Naive thymus-derived CD4-positive, alpha-beta T cell (primary cell): Measurements from ENCODE around the gene SMC1A. TPM values are rescaled to one million over a fixed set of nuclear protein-coding genes. Genes with fewer than 3 reads are reported as not detected.
"Not testable (repeated sequence)": the region's sequence is repeated elsewhere in the genome, so short reads cannot be mapped to it uniquely, and the experiment has no call there.

ENCODE experiments used
- ATAC-seq: fragments of 150-1000 bp; cut with Tn5 transposase; 2 replicates; pipeline ENCODE4 v1.10.0; 2021; ENCODE audit warnings: mild to moderate bottlenecking, moderate library complexity
- CTCF ChIA-PET: fragments of 350-600 bp; sonication (Branson Sonifier 250); formaldehyde crosslinking; loops from one replicate; lab custom pipeline; 2021; ENCODE audit warnings: antibody characterized with exemption; lab: Charles Lee
- POLR2A ChIA-PET: fragments of 350-600 bp; sonication (Branson Sonifier 250); formaldehyde crosslinking; loops from one replicate; lab custom pipeline; 2021; ENCODE audit warnings: antibody characterized with exemption, inconsistent platforms; lab: Charles Lee
- DNase-seq, 9 donors: peaks; one replicate each; pipeline versions ENCODE4 v3.0.0 to v3.0.0-alpha.2; 2020 to 2022; ENCODE audit warnings: mixed read lengths in 1 of 9
- H3K27ac ChIP-seq: one replicate; pipeline ENCODE4 v1.7.0; 2013; ENCODE audit warnings: mild to moderate bottlenecking, low read depth, low read length, moderate library complexity
- H3K27me3 ChIP-seq, 2 donors: one replicate each; pipeline ENCODE4 v1.7.0; 2013; ENCODE audit warnings: low read length in 2 of 2, mild to moderate bottlenecking in 2 of 2, moderate library complexity in 2 of 2; ENCODE audit not compliant: control insufficient read depth in 2 of 2, insufficient read depth in 2 of 2
- H3K36me3 ChIP-seq, 3 experiments: 1 replicate in 2 of 3; 2 replicates in 1 of 3; pipeline ENCODE4 v1.7.0; 2013; ENCODE audit warnings: low read length in 3 of 3, mild to moderate bottlenecking in 3 of 3, moderate library complexity in 1 of 3; ENCODE audit not compliant: insufficient read depth in 3 of 3, control insufficient read depth in 2 of 3
- H3K4me1 ChIP-seq, 2 donors: one replicate each; pipeline ENCODE4 v1.7.0; 2013; ENCODE audit warnings: low read length in 2 of 2, mild to moderate bottlenecking in 2 of 2, moderate library complexity in 1 of 2; ENCODE audit not compliant: control insufficient read depth in 2 of 2, insufficient read depth in 2 of 2
- H3K4me3 ChIP-seq: 2 replicates; pipeline ENCODE4 v1.7.0; 2013; ENCODE audit warnings: mild to moderate bottlenecking, low read length
- H3K9me3 ChIP-seq, 3 experiments: 1 replicate in 2 of 3; 2 replicates in 1 of 3; pipeline ENCODE4 v1.7.0; 2013; ENCODE audit warnings: low read length in 3 of 3; ENCODE audit not compliant: control insufficient read depth in 2 of 3
- H3K27ac Mint-ChIP-seq, 9 donors: one replicate each; pipeline ENCODE4 v1.8.0; 2020 to 2022; ENCODE audit warnings: mixed read lengths in 9 of 9, mild to moderate bottlenecking in 8 of 9, moderate library complexity in 5 of 9, inconsistent platforms in 2 of 9
- H3K27me3 Mint-ChIP-seq, 5 donors: one replicate each; pipeline ENCODE4 v1.8.0; 2021 to 2022; ENCODE audit warnings: mixed read lengths in 5 of 5, mild to moderate bottlenecking in 1 of 5
- H3K36me3 Mint-ChIP-seq, 5 donors: one replicate each; pipeline ENCODE4 v1.8.0; 2020 to 2022; ENCODE audit warnings: mixed read lengths in 5 of 5, mild to moderate bottlenecking in 3 of 5, inconsistent platforms in 1 of 5
- H3K4me1 Mint-ChIP-seq, 7 donors: one replicate each; pipeline ENCODE4 v1.8.0; 2020 to 2022; ENCODE audit warnings: mixed read lengths in 7 of 7, mild to moderate bottlenecking in 3 of 7, inconsistent platforms in 1 of 7
- H3K4me3 Mint-ChIP-seq, 10 donors: one replicate each; pipeline ENCODE4 v1.8.0; 2020 to 2022; ENCODE audit warnings: mild to moderate bottlenecking in 10 of 10, mixed read lengths in 10 of 10, moderate library complexity in 6 of 10, inconsistent platforms in 2 of 10
- H3K9me3 Mint-ChIP-seq, 11 donors: one replicate each; pipeline ENCODE4 v1.8.0; 2020 to 2022; ENCODE audit warnings: mixed read lengths in 11 of 11, mild to moderate bottlenecking in 4 of 11, inconsistent platforms in 1 of 11, moderate library complexity in 1 of 11
- intact Hi-C, 2 donors: fragments of 100-400 bp; cut with micrococcal nuclease; formaldehyde crosslinking; loops; one replicate each; pipeline ENCODE4 v1.15.1; 2023
- polyA plus RNA-seq, 2 donors: library from polyadenylated mRNA; unstranded; fragments of 300-500 nt; fragmentation: Illumina TruSeq; gene quantifications; one replicate each; pipeline ENCODE4 v1.2.3, GENCODE V29; 2021
- total RNA-seq, 6 experiments: library from RNA in 5 of 6; stranded (reverse) in 5 of 6; gene quantifications; 1 replicate in 5 of 6; 2 replicates in 1 of 6; pipeline ENCODE4 v1.2.3 and lab custom pipeline; 2021 to 2026

The SMC1A gene
- total RNA-seq = 100 to 1,000 TPM in 1 of 5 experiments, 10 to 100 TPM in 4; 53.0 to 108 (median 67.7) TPM
- polyA plus RNA-seq = 10 to 100 TPM; 55.1 to 84.9 TPM
- total RNA-seq (lab: John Stamatoyannopoulos, UW) = 146 reads per million, percentile 90 among the genes with 10 or more reads in this experiment

GRCh38 chrX:53422086-53422860, at the start of gene SMC1A:
TSS of gene SMC1A (minus strand) at chrX:53422654. CDS start at chrX:53422600, 54 bp downstream.
- intact Hi-C loops = loop anchor here (1.0 to 5.0 kb wide), 10 partner anchors 12 to 1385 kb away; partner anchors contain the start of genes FAM120C (in 2 of the 2), HSD17B10 (in 2 of the 2), KDM5C (in 2 of the 2) and PHF8 (in 2 of the 2)
- ChIA-PET CTCF (interaction anchor here (0.9 to 2.2 kb wide), 2 partner anchors 11 to 14 kb away, joined by 3 to 10 read pairs; no protein-coding TSS in a partner anchor), POLR2A (interaction anchor here (0.5 to 2.4 kb wide), 10 partner anchors 10 to 622 kb away, joined by 3 to 20 read pairs (median 4); partner anchors contain the start of genes HSD17B10, KDM5C, PHF8 and TSPYL2)
- Mint-ChIP-seq H3K27ac (peak within 1 kb of the TSS; percentile 93 to 100 (median 99)), H3K4me3 (peak within 1 kb of the TSS; percentile 89 to 100 (median 96)), H3K27me3 (no peaks in the 10 kb centered on the region), H3K9me3 (no peaks in the 10 kb centered on the region), H3K36me3 (peaks cover 0 to 7% (median 0%) of the 10 kb centered on the region in 5 donors), H3K4me1 (peaks cover 12 to 46% (median 30%) of the 10 kb centered on the region in 7 donors)
- peak; percentile 92 for ATAC-seq
- DNase-seq = peak; percentile 80 to 99 (median 98)
- peak within 1 kb of the TSS; percentile 91 for H3K4me3 ChIP-seq
- H3K4me1 ChIP-seq = peaks cover 10 to 15% of the 10 kb centered on the region in 2 donors
- H3K27me3 ChIP-seq = no peaks in the 10 kb centered on the region
- H3K9me3 ChIP-seq = no peaks in the 10 kb centered on the region
- no peaks in the 10 kb centered on the region for H3K36me3 ChIP-seq
- peak within 1 kb of the TSS; percentile 91 for H3K27ac ChIP-seq

GRCh38 chrX:53471346-53471745, 48.9 kb upstream of the SMC1A start:
- Mint-ChIP-seq H3K27me3 (peaks cover 0 to 16% (median 0%) of the 10 kb centered on the region in 5 donors), H3K9me3 (no peaks in the 10 kb centered on the region), H3K36me3 (no peaks in the 10 kb centered on the region), H3K4me1 (peaks cover 0 to 2% (median 0%) of the 10 kb centered on the region in 7 donors), H3K27ac (no peak overlapping the region), H3K4me3 (no peak overlapping the region)
- no peak for ATAC-seq
- CTCF ChIA-PET = no interaction called here
- Histone ChIP-seq H3K4me1 (no peaks in the 10 kb centered on the region), H3K27ac (no peak overlapping the region), H3K27me3 (no peaks in the 10 kb centered on the region), H3K36me3 (no peaks in the 10 kb centered on the region), H3K4me3 (no peak overlapping the region), H3K9me3 (no peaks in the 10 kb centered on the region)
- POLR2A ChIA-PET = no interaction called here
- intact Hi-C loops = no loop called here
- no peak for DNase-seq

- intact Hi-C loops, H3K4me3 Mint-ChIP-seq, H3K27me3 ChIP-seq, H3K36me3 ChIP-seq, H3K27ac ChIP-seq, H3K9me3 Mint-ChIP-seq, H3K4me3 ChIP-seq, H3K27ac Mint-ChIP-seq, POLR2A ChIA-PET, DNase-seq, H3K4me1 Mint-ChIP-seq, H3K36me3 Mint-ChIP-seq, CTCF ChIA-PET, H3K4me1 ChIP-seq, ATAC-seq, H3K9me3 ChIP-seq: not testable (repeated sequence)
- peaks cover 0 to 12% (median 0%) of the 10 kb centered on the region in 5 donors for H3K27me3 Mint-ChIP-seq
These were observed 46.2 kb upstream of the SMC1A start for GRCh38 chrX:53468659-53469058.

GRCh38 chrX:53458082-53458481, 35.6 kb upstream of the SMC1A start:
- H3K36me3 Mint-ChIP-seq = no peaks in the 10 kb centered on the region
- no peak overlapping the region for H3K4me3 ChIP-seq
- H3K4me3 Mint-ChIP-seq = no peak overlapping the region
- no peaks in the 10 kb centered on the region for H3K4me1 Mint-ChIP-seq
- POLR2A ChIA-PET = no interaction called here
- DNase-seq (no peak), ATAC-seq (no peak)
- no peaks in the 10 kb centered on the region for H3K9me3 ChIP-seq
- peak overlapping the region in 1 of 9 donors; percentile 4 for H3K27ac Mint-ChIP-seq
- intact Hi-C loops = no loop called here
- no peaks in the 10 kb centered on the region for H3K36me3 ChIP-seq
- CTCF ChIA-PET = no interaction called here
- no peak overlapping the region for H3K27ac ChIP-seq
- H3K9me3 Mint-ChIP-seq = no peaks in the 10 kb centered on the region
- no peaks in the 10 kb centered on the region for H3K4me1 ChIP-seq
- peaks cover 0 to 17% (median 0%) of the 10 kb centered on the region in 5 donors for H3K27me3 Mint-ChIP-seq
- H3K27me3 ChIP-seq = no peaks in the 10 kb centered on the region

GRCh38 chrX:53456254-53456653, 33.8 kb upstream of the SMC1A start:
- no peak overlapping the region for H3K27ac Mint-ChIP-seq
- Histone ChIP-seq H3K27ac (no peak overlapping the region), H3K27me3 (no peaks in the 10 kb centered on the region), H3K9me3 (no peaks in the 10 kb centered on the region), H3K36me3 (no peaks in the 10 kb centered on the region), H3K4me1 (no peaks in the 10 kb centered on the region), H3K4me3 (no peak overlapping the region)
- DNase-seq = no peak
- no peak for ATAC-seq
- peaks cover 0 to 17% (median 0%) of the 10 kb centered on the region in 5 donors for H3K27me3 Mint-ChIP-seq
- ChIA-PET CTCF (interaction anchor here (0.6 kb wide), 1 partner anchor 146 kb away, joined by 4 read pairs; no protein-coding TSS in a partner anchor), POLR2A (no interaction called here)
- H3K4me3 Mint-ChIP-seq = no peak overlapping the region
- no peaks in the 10 kb centered on the region for H3K9me3 Mint-ChIP-seq
- intact Hi-C loops = no loop called here
- H3K36me3 Mint-ChIP-seq = no peaks in the 10 kb centered on the region
- H3K4me1 Mint-ChIP-seq = no peaks in the 10 kb centered on the region

- ChIA-PET POLR2A (no interaction called here), CTCF (no interaction called here)
These were observed 30.4 kb upstream of the SMC1A start for GRCh38 chrX:53452812-53453211.

More at GRCh38 chrX:53452812-53453211, 30.4 kb upstream of the SMC1A start:
- no peak overlapping the region for H3K4me3 Mint-ChIP-seq
- no peaks in the 10 kb centered on the region for H3K36me3 ChIP-seq
- DNase-seq (no peak), ATAC-seq (no peak)
- H3K27me3 ChIP-seq = no peaks in the 10 kb centered on the region
- H3K36me3 Mint-ChIP-seq = no peaks in the 10 kb centered on the region
- H3K4me3 ChIP-seq = no peak overlapping the region
- H3K4me1 Mint-ChIP-seq = no peaks in the 10 kb centered on the region
- no peaks in the 10 kb centered on the region for H3K9me3 Mint-ChIP-seq
- no peak overlapping the region for H3K27ac ChIP-seq
- intact Hi-C loops = no loop called here
- peaks cover 0 to 13% (median 0%) of the 10 kb centered on the region in 5 donors for H3K27me3 Mint-ChIP-seq
- no peaks in the 10 kb centered on the region for H3K9me3 ChIP-seq
- no peak overlapping the region for H3K27ac Mint-ChIP-seq
- no peaks in the 10 kb centered on the region for H3K4me1 ChIP-seq
